Measurements from ENCODE around the gene ZNF740. TPM values are rescaled to one million over a fixed set of nuclear protein-coding genes. Genes with fewer than 3 reads are reported as not detected.

ZNF740 gene
- total and polyA plus RNA-seq, 2 of the 4 experiments (the other 2 are of a cell fraction): 13.1 to 14.0 TPM

- intact Hi-C loops (cut with micrococcal nuclease): no loop called here
- TF ChIP-seq SMC3 (IDR thresholded peaks at IDR 0.05; ENCODE audit: low read depth, low read length): no peak
- no peak for TF ChIP-seq MAFK (IDR thresholded peaks at IDR 0.05; ENCODE audit: low read depth, low read length)
- no peak for TF ChIP-seq FOS (IDR thresholded peaks at IDR 0.05; ENCODE audit: low read depth, low read length)
- Histone ChIP-seq H3K56ac (ENCODE audit: extremely low read depth, insufficient read depth, low read length) (no peak overlapping the region), H2AK9ac (replicated peaks; ENCODE audit: low read depth, low read length, poor library complexity) (no peak overlapping the region), H3K9me1 (ENCODE audit: insufficient read depth, low read length) (peaks cover 22% of the 10 kb centered on the region), H4K20me1 (ENCODE audit: insufficient read depth, low read length) (no peaks in the 10 kb centered on the region), H3K4ac (ENCODE audit: low read depth, low read length) (no peak overlapping the region), H3K27me3 (ENCODE audit: control insufficient read depth, insufficient read depth, low read length) (no peaks in the 10 kb centered on the region), H2BK5ac (ENCODE audit: low read depth, low read length, poor library complexity, severe bottlenecking) (no peak overlapping the region), H3K4me3 (ENCODE audit: insufficient read depth, low read depth, low read length) (no peak overlapping the region), H2BK15ac (ENCODE audit: low read depth, low read length) (no peak overlapping the region), H2BK20ac (ENCODE audit: low read depth, low read length) (no peak overlapping the region), H3K4me1 (ENCODE audit: control insufficient read depth, insufficient read depth, low read length) (peaks cover 19% of the 10 kb centered on the region), H4K8ac (ENCODE audit: low read depth in 2 of 2, low read length in 2 of 2) (no peak overlapping the region), H4K91ac (ENCODE audit: insufficient read depth, low read depth, low read length) (no peak overlapping the region), H4K5ac (ENCODE audit: low read depth, low read length) (no peak overlapping the region), H3K18ac (ENCODE audit: low read depth, low read length) (no peak overlapping the region), H2AK5ac (ENCODE audit: low read depth, low read length) (no peak overlapping the region), H3K14ac (replicated peaks; ENCODE audit: low read depth, low read length) (no peak overlapping the region), H3K9me3 (ENCODE audit: control insufficient read depth, insufficient read depth, low read length) (no peaks in the 10 kb centered on the region), H3K79me1 (ENCODE audit: low read depth in 1 of 2, low read length in 2 of 2) (peaks cover 0 to 24% of the 10 kb centered on the region in 2 experiments; a peak in 2 of 4 replicates), H3K23ac (ENCODE audit: low read depth, low read length) (no peak overlapping the region), H3K4me2 (ENCODE audit: low read depth, low read length) (no peak overlapping the region), H3K36me3 (ENCODE audit: control insufficient read depth, insufficient read depth, low read length) (peaks cover 22% of the 10 kb centered on the region), H2AFZ (replicated peaks; ENCODE audit: low read length, poor library complexity) (no peak overlapping the region), H3K27ac (ENCODE audit: insufficient read depth, low read length) (no peak overlapping the region), H3K9ac (ENCODE audit: low read depth, low read length) (no peak overlapping the region), H2BK120ac (ENCODE audit: low read depth, low read length) (no peak overlapping the region)
- POLR2A ChIA-PET (ENCODE audit: unreplicated experiment): no interaction called here
- CTCF ChIA-PET: no interaction called here
- no peak for ATAC-seq (ENCODE audit: low read depth)
- DNase-seq: no peak
- no CpG with 5 or more reads among the region's 8 CpGs for WGBS, 2 experiments (ENCODE audit: extremely low coverage in 2 of 2, insufficient read length in 1 of 2)
- BruUV-seq (replicated peaks): no TSS peak
- dilution Hi-C loops (cut with HindIII; ENCODE audit: low sequenced_read_pairs, unreplicated experiment): no loop called here
- in situ Hi-C loops (cut with MboI; ENCODE audit: low sequenced_read_pairs): no loop called here
These were observed 10.3 kb upstream of the ZNF740 start for GRCh38 chr12:53170215-53170614.
